ENCODE results near the gene HSD17B2.

GRCh38 chr16:82067042-82067803 lies 32.2 kb downstream of the HSD17B2 start:
- TF ChIP-seq POLR2A (IDR thresholded peaks at IDR 0.05): no peak
- TF ChIP-seq, protein P1, sequence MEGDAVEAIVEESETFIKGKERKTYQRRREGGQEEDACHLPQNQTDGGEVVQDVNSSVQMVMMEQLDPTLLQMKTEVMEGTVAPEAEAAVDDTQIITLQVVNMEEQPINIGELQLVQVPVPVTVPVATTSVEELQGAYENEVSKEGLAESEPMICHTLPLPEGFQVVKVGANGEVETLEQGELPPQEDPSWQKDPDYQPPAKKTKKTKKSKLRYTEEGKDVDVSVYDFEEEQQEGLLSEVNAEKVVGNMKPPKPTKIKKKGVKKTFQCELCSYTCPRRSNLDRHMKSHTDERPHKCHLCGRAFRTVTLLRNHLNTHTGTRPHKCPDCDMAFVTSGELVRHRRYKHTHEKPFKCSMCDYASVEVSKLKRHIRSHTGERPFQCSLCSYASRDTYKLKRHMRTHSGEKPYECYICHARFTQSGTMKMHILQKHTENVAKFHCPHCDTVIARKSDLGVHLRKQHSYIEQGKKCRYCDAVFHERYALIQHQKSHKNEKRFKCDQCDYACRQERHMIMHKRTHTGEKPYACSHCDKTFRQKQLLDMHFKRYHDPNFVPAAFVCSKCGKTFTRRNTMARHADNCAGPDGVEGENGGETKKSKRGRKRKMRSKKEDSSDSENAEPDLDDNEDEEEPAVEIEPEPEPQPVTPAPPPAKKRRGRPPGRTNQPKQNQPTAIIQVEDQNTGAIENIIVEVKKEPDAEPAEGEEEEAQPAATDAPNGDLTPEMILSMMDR (IDR thresholded peaks at IDR 0.05): no peak
- TF ChIP-seq POLR2AphosphoS5 (IDR thresholded peaks at IDR 0.05): no peak
